Dermis blood vessel endothelial cell (primary cell): ENCODE results near the gene WDR17. TPM values are rescaled to one million over a fixed set of nuclear protein-coding genes. Genes with fewer than 3 reads are reported as not detected.

ENCODE experiments used
- DNase-seq: peaks from one replicate; pipeline ENCODE4 v3.0.0; 2010
- total RNA-seq: library from RNA; depleted of rRNA; stranded (reverse); fragments of >200 nt; gene quantifications from 2 replicates; pipeline ENCODE4 v1.2.3, GENCODE V29; 2014

WDR17 gene
- total RNA-seq, 1 donor from 2014 or later, result 0.51 TPM

- DNase-seq, result no peak
These were observed 36.9 kb downstream of the WDR17 start for GRCh38 chr4:176102414-176103063.

GRCh38 chr4:176107695-176108094 lies 42.1 kb downstream of the WDR17 start:
- DNase-seq, result no peak

- peak; percentile 27 for DNase-seq
These were observed 58.2 kb downstream of the WDR17 start for GRCh38 chr4:176123710-176124407.

GRCh38 chr4:176125063-176125462 lies 59.4 kb downstream of the WDR17 start:
- DNase-seq, result no peak

GRCh38 chr4:176134670-176135069 lies 69.0 kb downstream of the WDR17 start:
- no peak for DNase-seq

GRCh38 chr4:176137631-176138030 lies 72.0 kb downstream of the WDR17 start:
- DNase-seq, result no peak

- DNase-seq, result no peak
These were observed 73.9 kb downstream of the WDR17 start for GRCh38 chr4:176139518-176139917.

GRCh38 chr4:176142253-176142652 lies 76.6 kb downstream of the WDR17 start:
- no peak for DNase-seq

- DNase-seq, result no peak
These were observed 84.2 kb downstream of the WDR17 start for GRCh38 chr4:176149680-176150355.

- DNase-seq, result peak; percentile 15
These were observed 84.7 kb downstream of the WDR17 start for GRCh38 chr4:176150356-176150682.

- DNase-seq, result no peak
These were observed 85.1 kb downstream of the WDR17 start for GRCh38 chr4:176150704-176151103.

- no peak for DNase-seq
These were observed 87.5 kb downstream of the WDR17 start for GRCh38 chr4:176153124-176153523.

- no peak for DNase-seq
These were observed 91.0 kb downstream of the WDR17 start for GRCh38 chr4:176156656-176157055.

GRCh38 chr4:176163041-176163440 lies 97.4 kb downstream of the WDR17 start:
- no peak for DNase-seq

GRCh38 chr4:176185051-176185450 lies 119.4 kb downstream of the WDR17 start:
- no peak for DNase-seq

GRCh38 chr4:176186067-176186466 lies 120.4 kb downstream of the WDR17 start:
- DNase-seq, result no peak

GRCh38 chr4:176186671-176187395 lies 121.2 kb downstream of the WDR17 start:
- DNase-seq, result no peak

GRCh38 chr4:176187624-176188023 lies 122.0 kb downstream of the WDR17 start:
- no peak for DNase-seq

GRCh38 chr4:176188654-176189053 lies 123.0 kb downstream of the WDR17 start:
- no peak for DNase-seq

GRCh38 chr4:176189891-176190795 lies 124.5 kb downstream of the WDR17 start:
- no peak for DNase-seq

GRCh38 chr4:176191974-176192373 lies 126.3 kb downstream of the WDR17 start:
- peak; percentile 19 for DNase-seq

GRCh38 chr4:176193126-176193525 lies 127.5 kb downstream of the WDR17 start:
- DNase-seq, result peak; percentile 47
